ENCODE results near the gene CCM2L.

Gene CCM2L

GRCh38 chr20:31987744-31988143 is 22.5 kb upstream of the CCM2L start:
- Mint-ChIP-seq H3K4me3 (no peak overlapping the region), H3K27ac (no peak overlapping the region), H3K27me3 (peaks cover 22% of the 10 kb centered on the region), H3K36me3 (no peaks in the 10 kb centered on the region), H3K4me1 (no peaks in the 10 kb centered on the region), H3K9me3 (no peaks in the 10 kb centered on the region)
- no peak for ATAC-seq

- no peak overlapping the region for H3K4me3 Mint-ChIP-seq
- peaks cover 21% of the 10 kb centered on the region for H3K27me3 Mint-ChIP-seq
- no peak overlapping the region for H3K27ac Mint-ChIP-seq
- no peaks in the 10 kb centered on the region for H3K36me3 Mint-ChIP-seq
- no peaks in the 10 kb centered on the region for H3K4me1 Mint-ChIP-seq
- ATAC-seq, result no peak
- no peaks in the 10 kb centered on the region for H3K9me3 Mint-ChIP-seq
Observed at GRCh38 chr20:31988430-31989015, 21.7 kb upstream of the CCM2L start.

DNA sequence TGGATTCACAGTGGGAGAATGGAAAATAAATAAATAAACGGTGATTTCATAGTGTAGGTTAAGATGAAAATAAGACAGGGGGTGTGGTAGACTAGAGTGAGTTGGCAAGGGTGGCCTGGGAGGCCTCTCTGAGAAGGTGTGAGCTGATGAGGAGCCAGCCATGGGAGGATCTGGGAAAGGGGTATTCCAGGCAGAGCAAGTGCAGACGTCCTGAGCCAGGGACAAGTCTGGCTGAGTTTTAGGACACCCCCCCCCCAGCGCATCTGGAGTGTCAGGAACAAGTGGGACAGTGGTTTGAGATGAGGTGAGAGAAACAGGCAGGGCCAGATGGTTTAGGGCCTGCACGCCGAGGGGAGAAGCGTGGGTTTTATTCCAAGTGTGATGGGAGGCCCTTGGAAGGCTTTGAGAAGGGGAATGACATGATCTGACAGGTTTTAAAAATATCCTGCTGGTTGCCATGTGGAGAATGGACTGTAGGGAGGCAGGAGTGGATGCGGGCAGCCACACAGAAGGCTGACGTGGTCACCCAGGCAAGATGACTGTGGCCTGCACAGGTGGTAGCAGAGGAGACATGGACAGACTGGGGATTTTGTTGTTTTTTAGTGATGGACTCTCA is 21.1 kb upstream of the CCM2L start:
- Mint-ChIP-seq H3K27me3 (peaks cover 26% of the 10 kb centered on the region), H3K27ac (no peak overlapping the region), H3K9me3 (no peaks in the 10 kb centered on the region), H3K36me3 (no peaks in the 10 kb centered on the region), H3K4me3 (no peak overlapping the region), H3K4me1 (no peaks in the 10 kb centered on the region)
- no peak for ATAC-seq

DNA sequence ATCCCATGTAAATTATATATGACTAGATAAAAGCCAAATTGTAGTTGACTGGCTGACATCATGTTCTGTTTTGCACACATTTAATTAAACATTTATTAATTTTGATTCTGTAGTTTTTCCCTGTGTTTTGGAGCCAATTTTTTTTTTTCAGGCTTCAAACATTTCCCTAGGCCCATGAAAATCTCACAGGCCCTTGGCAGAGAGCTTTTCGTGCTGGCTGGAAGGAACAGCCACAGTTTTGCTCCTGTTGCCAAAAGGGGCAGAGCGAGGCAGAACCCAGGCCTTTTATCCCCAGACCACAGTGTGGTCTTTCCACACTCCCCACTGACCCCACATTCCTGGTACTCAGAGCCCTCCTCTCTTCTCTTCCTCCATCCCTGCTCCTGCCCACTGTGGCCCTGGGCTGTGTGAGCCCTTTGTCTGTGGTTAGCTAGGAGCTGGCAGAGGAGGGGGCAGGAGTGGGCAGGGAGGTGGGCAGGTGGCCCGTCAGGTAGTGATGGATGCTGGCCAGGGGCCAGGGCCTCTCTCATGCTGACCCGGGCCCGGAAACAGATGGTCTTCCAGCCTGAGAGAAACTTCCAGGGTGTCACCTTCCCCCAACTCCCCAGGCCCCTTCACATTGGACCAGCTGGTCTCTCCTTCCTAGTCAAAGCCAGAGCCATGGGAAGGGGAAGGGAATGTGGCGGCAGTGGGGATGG is 19.4 kb upstream of the CCM2L start:
- peaks cover 36% of the 10 kb centered on the region for H3K27me3 Mint-ChIP-seq
- no peak overlapping the region for H3K4me3 Mint-ChIP-seq
- H3K27ac Mint-ChIP-seq, result no peak overlapping the region
- H3K36me3 Mint-ChIP-seq, result no peaks in the 10 kb centered on the region
- peaks cover 8% of the 10 kb centered on the region for H3K4me1 Mint-ChIP-seq
- no peak for ATAC-seq
- no peaks in the 10 kb centered on the region for H3K9me3 Mint-ChIP-seq

- Mint-ChIP-seq H3K36me3 (no peaks in the 10 kb centered on the region), H3K9me3 (no peaks in the 10 kb centered on the region), H3K27me3 (peaks cover 41% of the 10 kb centered on the region), H3K4me1 (peaks cover 13% of the 10 kb centered on the region), H3K4me3 (no peak overlapping the region), H3K27ac (no peak overlapping the region)
- no peak for ATAC-seq
Observed at GRCh38 chr20:31991339-31991705, 18.9 kb upstream of the CCM2L start.

DNA sequence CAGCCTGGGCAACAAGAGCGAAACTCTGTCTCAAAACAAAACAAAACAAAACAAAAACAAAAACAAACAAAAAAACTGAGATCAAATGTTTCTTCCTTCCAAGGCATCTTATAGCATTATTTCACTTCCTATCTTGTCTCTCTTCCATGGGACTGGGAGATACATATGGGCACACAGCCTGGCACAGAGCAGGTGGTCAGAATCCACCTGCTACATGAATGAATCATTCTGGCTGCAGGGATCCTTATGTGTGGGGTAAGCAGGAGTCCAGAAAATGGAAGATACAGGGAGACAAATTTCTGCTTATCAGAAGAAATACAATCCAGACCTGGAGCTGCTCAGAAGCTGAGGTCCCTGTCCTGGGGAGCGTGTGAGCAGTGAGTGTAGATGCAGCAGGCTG is 18.2 kb upstream of the CCM2L start:
- Mint-ChIP-seq H3K36me3 (no peaks in the 10 kb centered on the region), H3K9me3 (no peaks in the 10 kb centered on the region), H3K4me3 (no peak overlapping the region), H3K4me1 (peaks cover 17% of the 10 kb centered on the region), H3K27me3 (peaks cover 49% of the 10 kb centered on the region), H3K27ac (no peak overlapping the region)
- no peak for ATAC-seq

DNA sequence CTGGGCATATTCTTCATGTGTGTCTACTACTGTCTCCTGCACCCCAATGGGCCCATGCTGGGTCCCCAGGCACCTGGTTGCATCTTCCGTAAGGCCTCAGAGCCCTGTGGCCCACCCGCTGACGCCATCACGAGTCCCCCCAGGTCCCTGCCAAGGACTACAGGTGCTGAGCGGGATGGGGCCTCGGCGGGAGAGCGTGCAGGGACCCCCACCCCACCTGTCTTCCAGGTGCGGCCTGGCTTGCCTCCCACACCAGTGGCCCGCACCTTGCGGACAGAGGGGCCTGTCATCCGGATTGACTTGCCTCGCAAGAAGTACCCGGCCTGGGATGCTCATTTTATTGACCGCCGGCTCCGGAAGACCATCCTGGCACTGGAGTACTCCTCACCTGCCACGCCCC is 13.2 kb upstream of the CCM2L start:
- Mint-ChIP-seq H3K27me3 (peaks cover 53% of the 10 kb centered on the region), H3K9me3 (no peaks in the 10 kb centered on the region), H3K4me3 (no peak overlapping the region), H3K36me3 (no peaks in the 10 kb centered on the region), H3K4me1 (peaks cover 17% of the 10 kb centered on the region), H3K27ac (no peak overlapping the region)
- ATAC-seq, result no peak

DNA sequence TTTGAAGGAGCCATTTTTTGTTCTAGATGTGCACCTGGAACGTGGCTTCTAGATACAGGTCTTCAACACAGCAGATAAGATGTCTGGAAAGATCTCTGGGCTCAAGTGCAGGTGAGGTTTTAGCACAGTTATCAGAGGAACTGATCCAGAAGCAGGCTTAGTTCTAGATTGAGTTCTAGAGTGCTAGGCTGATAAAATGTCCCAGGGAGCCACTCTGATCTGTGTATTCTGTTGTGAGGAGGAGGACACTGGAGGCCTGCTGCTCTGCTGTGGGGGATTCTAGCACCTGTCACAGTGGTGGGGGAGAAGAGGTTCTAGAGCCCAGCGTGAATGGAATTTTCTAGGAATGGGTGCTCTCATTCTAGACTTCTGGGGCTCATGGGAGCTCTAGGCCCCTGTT is 12.0 kb upstream of the CCM2L start:
- peaks cover 17% of the 10 kb centered on the region for H3K4me1 Mint-ChIP-seq
- H3K36me3 Mint-ChIP-seq, result no peaks in the 10 kb centered on the region
- no peak for ATAC-seq
- no peak overlapping the region for H3K4me3 Mint-ChIP-seq
- H3K27ac Mint-ChIP-seq, result no peak overlapping the region
- peaks cover 50% of the 10 kb centered on the region for H3K27me3 Mint-ChIP-seq
- H3K9me3 Mint-ChIP-seq, result no peaks in the 10 kb centered on the region

DNA sequence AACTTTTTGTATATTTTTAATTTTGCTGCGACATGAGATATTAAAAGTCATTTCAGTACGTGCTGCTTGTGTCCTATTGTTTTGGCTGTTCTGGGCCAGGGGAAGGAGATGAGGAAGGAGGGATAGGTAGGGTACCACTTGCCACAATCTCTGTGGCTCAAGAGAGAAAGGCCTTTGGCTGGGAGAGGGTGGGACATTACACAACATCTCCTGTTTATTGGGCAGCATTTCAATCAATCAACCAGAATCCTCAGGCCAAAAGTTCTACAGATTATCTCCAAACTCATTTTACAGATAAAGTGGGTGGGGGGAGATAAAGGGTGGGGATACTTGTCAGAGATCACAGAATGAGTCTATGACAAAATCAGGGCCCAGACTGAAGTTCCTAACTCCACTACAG is 6.9 kb upstream of the CCM2L start:
- ATAC-seq, result no peak
- no peak overlapping the region for H3K27ac Mint-ChIP-seq

DNA sequence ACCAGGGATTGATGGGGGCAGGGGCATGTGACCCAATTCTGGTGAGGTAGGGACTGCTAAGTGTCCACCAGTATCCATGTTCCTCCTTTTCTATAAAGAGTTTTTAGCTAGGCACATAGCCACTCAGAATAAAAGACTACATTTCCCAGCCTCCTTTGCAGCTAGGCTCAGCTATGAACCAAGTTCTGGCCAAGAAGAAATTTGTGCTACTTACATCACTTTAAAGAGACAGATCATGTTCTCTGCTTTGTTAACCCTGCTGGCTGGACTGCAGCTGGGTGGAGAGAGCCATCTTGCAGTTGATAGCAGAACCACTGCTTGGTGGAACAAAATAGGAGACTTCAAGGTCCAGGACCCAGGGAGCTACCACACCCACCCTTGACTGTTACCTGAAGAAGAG is 5.3 kb upstream of the CCM2L start:
- Mint-ChIP-seq H3K27ac (no peak overlapping the region), H3K4me3 (no peak overlapping the region)
- no peak for ATAC-seq

More for the DNA sequence above, 6.9 kb upstream of the CCM2L start:
- H3K27me3 Mint-ChIP-seq, result peaks cover 29% of the 10 kb centered on the region
- no peaks in the 10 kb centered on the region for H3K36me3 Mint-ChIP-seq
- no peaks in the 10 kb centered on the region for H3K4me1 Mint-ChIP-seq
- H3K4me3 Mint-ChIP-seq, result no peak overlapping the region
- no peaks in the 10 kb centered on the region for H3K9me3 Mint-ChIP-seq

GRCh38 chr20:32006053-32006452 is 4.2 kb upstream of the CCM2L start:
- H3K4me3 Mint-ChIP-seq, result no peak overlapping the region
- ATAC-seq, result no peak
- peaks cover 48% of the 10 kb centered on the region for H3K27me3 Mint-ChIP-seq
- no peaks in the 10 kb centered on the region for H3K4me1 Mint-ChIP-seq
- H3K9me3 Mint-ChIP-seq, result no peaks in the 10 kb centered on the region
- H3K36me3 Mint-ChIP-seq, result no peaks in the 10 kb centered on the region
- no peak overlapping the region for H3K27ac Mint-ChIP-seq

More for the DNA sequence above, 5.3 kb upstream of the CCM2L start:
- Mint-ChIP-seq H3K4me1 (no peaks in the 10 kb centered on the region), H3K36me3 (no peaks in the 10 kb centered on the region), H3K9me3 (no peaks in the 10 kb centered on the region), H3K27me3 (peaks cover 39% of the 10 kb centered on the region)

GRCh38 chr20:32006841-32007786 is 3.1 kb upstream of the CCM2L start:
- no peak for ATAC-seq
- no peaks in the 10 kb centered on the region for H3K36me3 Mint-ChIP-seq
- no peaks in the 10 kb centered on the region for H3K9me3 Mint-ChIP-seq
- H3K4me3 Mint-ChIP-seq, result no peak overlapping the region
- no peaks in the 10 kb centered on the region for H3K4me1 Mint-ChIP-seq
- H3K27me3 Mint-ChIP-seq, result peaks cover 48% of the 10 kb centered on the region
- H3K27ac Mint-ChIP-seq, result no peak overlapping the region

- no peaks in the 10 kb centered on the region for H3K36me3 Mint-ChIP-seq
- no peak overlapping the region for H3K4me3 Mint-ChIP-seq
- H3K4me1 Mint-ChIP-seq, result no peaks in the 10 kb centered on the region
- H3K27ac Mint-ChIP-seq, result no peak overlapping the region
- no peaks in the 10 kb centered on the region for H3K9me3 Mint-ChIP-seq
- H3K27me3 Mint-ChIP-seq, result peaks cover 42% of the 10 kb centered on the region
- no peak for ATAC-seq
Observed at GRCh38 chr20:32007787-32008616, 2.2 kb upstream of the CCM2L start.

DNA sequence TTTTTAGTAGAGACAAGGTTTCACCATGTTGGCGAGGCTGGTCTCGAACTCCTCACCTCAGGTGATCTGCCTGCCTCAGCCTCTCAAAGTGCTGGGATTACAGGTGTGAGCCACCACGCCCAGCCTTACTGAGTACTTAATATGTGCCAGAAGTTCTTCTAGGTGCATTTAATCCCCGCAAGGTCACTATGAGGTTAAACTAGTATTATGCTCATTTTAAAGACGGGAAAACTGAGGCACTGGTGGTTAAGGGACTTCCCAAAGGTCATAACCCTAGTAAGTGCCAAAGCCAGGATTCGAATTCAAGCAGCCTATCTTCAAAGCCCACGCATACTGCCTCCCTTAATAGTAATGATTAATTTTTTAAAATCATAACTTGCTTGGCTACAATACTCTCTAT is 674 bp upstream of the CCM2L start:
- Mint-ChIP-seq H3K4me1 (no peaks in the 10 kb centered on the region), H3K27me3 (peaks cover 41% of the 10 kb centered on the region), H3K27ac (no peak overlapping the region), H3K4me3 (no peak overlapping the region), H3K9me3 (no peaks in the 10 kb centered on the region), H3K36me3 (no peaks in the 10 kb centered on the region)
- ATAC-seq, result no peak

DNA sequence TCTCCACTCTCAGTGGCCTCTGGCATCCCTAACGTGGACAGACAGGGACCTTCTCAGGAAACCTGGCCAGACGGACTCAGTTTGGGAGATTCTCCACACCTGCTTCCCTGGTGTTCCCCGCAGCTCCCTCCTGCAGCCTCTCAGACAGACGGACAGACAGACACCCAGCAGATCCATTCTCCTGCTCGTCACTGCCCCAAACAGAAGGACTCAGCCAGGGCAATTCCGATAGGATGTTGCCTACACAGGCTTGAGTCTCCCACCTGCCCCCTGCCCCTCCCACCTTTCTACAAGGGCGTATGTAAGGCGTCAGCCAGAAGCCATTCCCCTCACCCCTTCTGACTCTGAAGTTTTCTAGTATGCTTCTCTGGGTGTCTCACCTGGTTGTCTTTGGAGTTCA is 428 bp downstream of the CCM2L start:
- Mint-ChIP-seq H3K9me3 (no peaks in the 10 kb centered on the region), H3K27me3 (peaks cover 52% of the 10 kb centered on the region), H3K27ac (no peak overlapping the region), H3K36me3 (no peaks in the 10 kb centered on the region), H3K4me3 (no peak overlapping the region), H3K4me1 (no peaks in the 10 kb centered on the region)
- no peak for ATAC-seq
